GM15510 (cell line): Measurements from ENCODE around the gene TTLL12.

Experiments
- POLR2A ChIP-seq: IDR thresholded peaks from 3 replicates; pipeline ENCODE4 v1.6.1; 2011; ENCODE audit warnings: borderline replicate concordance; ENCODE audit not compliant: insufficient read length; ENCODE audit errors: extremely low read depth

Gene TTLL12

DNA sequence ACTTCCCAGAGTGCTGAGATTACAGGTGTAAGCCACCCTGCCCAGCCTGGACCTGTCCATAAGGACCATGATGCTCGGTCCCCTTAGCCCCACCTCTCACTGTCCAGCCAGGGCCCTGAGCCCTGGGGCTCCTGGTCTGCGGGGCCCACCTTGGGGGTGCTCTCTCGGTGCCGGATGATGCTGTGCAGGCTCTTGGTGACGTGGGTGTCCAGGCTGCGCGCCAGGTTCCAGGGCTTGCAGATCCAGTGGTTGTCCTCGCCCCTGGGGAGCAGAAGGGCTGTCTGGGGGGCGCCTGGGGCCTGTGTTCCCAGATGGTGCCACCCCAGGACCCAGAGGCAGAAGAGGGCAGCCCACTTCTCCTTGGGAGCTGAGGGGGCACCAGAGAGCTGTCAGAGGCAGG lies 13.4 kb downstream of the TTLL12 start:
- no peak for TF ChIP-seq POLR2A

DNA sequence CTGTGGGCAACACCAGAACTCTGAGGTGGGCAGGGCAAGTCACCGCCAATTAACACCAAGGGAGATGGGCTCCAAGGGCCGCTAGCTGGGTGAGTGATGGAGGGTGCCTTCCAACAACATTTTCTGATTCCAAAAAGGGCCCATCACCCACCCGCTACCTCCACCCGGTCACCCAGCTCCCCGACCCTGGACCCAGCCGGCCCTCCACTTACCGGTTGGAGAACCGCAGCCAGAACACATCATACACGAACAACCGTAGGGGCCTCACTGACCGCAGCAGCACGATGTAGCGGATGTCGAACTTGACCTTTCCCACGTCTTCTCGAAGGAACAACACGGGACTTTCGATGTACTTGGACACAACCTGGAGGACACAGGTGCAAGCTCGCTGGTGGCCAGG lies 14.7 kb downstream of the TTLL12 start:
- TF ChIP-seq POLR2A = no peak

DNA sequence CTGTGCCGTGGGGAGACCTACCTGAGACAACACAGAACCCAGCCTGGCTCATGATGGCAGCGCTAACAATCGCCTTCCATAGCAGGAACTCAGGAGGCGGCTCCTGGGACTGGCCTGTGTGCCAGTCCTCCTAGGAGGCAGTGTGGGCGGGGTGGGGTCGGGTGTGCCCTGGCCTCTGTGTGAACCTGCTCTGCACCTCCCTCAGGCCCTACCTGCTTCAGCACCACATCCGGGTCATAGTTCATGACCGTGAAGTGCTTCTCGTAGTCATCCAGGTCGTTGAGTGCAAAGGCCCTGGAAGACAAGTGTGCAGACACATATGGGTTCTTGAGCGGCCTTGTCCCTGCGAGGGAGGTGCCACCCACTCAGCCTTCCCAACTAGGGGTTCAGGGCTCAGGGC lies 15.3 kb downstream of the TTLL12 start:
- no peak for TF ChIP-seq POLR2A

DNA sequence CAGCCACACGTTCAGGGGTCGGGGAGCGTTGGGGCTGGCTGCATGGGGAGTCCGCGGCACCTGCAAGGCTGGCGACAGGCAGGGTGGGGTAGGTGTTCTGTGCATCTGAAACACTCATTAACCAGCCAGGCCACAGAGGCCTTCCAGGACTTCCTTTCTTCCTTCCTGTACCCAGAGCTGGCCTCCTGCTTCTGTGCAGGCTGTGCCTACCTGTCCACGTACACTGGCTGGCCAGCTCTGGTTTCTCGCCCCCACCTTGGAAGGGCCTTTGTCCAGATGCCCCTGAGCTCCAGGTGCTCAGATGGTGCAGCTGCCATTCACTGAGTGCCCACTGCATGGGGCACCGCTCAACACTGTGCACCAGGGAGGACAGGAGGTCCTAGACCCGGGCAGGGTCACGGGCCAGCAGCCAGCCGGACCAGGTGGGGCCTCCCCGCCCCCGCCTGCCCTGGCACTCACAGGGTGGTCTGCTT lies 15.9 kb downstream of the TTLL12 start:
- no peak for TF ChIP-seq POLR2A

DNA sequence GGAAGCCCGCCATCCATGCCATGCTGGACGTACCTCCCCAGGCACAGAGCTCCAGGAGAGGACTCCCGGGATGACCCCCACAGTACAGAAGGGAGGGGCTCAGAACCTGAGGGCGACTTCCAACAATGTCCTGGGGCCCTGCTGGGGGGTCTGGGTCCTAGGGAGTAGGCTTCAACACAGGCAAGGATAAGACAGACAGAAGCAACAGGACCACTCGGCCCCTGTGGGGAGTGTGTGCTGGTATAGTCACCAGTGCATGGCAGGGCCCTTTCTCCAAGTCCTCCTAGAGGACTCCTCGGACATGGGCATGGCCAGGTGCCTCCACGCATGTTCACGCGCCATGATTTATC lies 16.8 kb downstream of the TTLL12 start:
- no peak for TF ChIP-seq POLR2A

DNA sequence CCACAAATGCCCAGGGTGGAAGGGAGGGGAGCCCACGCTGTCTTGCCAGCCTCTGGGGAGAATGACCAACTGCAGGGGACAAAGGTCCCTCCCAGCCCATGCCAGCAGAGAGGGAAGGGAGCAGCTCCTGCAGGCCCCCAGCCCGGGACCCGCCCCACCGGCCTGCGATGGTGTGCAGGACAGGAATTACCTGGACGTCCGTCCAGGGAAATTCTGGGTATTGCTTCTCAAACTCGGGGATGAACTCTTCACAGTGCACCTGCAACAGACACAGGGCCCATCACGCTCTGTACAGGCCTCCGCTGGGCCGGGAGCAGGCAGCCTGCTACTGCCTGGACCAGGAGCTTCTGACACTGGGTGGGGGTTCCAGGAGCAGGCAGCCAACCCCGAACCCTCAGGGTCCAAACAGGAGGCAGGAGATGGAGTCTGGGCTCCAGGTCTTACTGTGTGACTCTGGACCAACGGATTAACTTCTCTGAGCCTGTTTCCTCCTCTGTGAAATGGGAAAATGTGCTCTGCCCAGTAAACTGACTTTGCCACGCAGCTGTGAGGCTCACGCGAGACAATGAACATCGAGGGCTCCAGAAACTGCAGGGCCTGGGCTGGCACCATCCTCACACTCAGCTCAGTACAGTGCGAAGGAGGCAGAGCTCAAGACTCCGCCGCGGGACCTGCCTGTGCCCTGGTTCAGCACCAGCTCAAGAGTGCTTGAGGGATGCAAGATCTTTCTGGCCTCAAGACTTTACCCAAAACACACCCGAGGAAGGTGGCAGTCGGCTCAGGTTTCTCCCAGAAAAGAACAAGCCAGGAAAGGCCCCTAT lies 17.4 kb downstream of the TTLL12 start:
- no peak for TF ChIP-seq POLR2A

DNA sequence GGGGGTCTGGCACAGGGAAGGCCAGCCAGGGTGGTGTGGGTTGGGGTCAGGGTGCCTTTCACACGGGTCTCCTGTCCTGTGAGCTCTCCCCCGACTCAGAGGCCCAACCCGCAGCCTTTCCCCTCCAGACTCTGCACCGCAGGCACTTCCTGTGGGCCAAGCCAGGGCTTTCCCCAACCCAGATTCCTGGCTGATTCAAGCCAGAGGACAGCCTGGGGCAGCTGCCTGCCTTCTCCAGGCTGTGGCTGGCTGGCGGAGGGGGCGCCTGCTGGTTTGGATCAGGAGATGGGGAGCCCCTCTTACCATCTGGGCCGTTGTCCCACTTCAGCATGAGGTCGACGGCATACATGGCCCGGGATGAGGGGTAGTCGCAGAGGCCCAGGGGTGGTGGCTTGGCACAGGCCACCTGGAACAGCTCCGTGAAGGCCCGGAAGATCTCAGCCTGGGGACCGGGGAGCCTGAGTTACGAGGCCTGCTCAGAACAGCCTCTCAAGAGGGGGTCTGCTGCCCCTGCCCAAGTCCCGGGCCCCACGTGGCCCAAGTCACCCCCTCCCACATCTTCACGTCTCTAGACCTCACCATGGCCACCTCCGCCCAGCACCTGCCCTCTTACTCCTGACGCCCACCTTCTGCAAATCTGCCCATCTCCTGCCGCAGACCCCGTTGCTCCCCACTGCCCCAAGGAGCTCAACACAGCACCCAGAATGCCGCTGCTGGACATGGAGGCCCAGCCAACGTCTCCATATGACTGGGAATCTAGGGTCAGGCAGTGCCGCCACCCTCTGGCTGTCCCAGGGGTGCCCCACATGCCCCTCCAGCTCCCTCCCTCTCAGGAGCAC lies 18.2 kb downstream of the TTLL12 start:
- TF ChIP-seq POLR2A = no peak

DNA sequence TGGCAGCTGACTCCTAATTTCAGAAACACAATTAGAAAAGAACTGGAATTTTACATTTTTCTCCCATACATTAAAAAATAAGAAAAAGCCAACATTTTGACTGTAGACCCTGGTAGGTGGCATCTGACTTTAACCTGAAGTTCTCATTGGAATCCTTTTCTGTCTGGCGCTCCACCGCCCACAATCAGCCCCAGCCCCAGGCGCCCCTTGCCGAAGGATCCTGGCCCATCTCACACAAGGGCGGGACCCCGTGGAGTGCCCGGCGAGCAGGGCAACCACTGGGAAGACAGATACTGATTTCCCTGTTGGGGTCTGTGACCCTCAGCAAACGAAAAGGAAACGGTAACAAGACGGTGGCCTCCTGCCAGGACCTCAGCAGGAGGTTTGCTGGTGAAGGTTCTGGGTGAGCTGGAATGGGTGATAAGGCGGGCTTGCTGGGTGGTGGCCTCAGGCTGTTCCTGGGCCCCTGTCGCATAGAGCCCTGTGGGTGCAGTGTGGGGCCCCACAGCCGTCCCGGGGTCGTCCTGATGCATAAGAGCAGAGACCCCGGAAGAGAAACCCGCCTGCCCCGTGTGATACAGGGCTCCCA lies 19.8 kb downstream of the TTLL12 start:
- TF ChIP-seq POLR2A = no peak

DNA sequence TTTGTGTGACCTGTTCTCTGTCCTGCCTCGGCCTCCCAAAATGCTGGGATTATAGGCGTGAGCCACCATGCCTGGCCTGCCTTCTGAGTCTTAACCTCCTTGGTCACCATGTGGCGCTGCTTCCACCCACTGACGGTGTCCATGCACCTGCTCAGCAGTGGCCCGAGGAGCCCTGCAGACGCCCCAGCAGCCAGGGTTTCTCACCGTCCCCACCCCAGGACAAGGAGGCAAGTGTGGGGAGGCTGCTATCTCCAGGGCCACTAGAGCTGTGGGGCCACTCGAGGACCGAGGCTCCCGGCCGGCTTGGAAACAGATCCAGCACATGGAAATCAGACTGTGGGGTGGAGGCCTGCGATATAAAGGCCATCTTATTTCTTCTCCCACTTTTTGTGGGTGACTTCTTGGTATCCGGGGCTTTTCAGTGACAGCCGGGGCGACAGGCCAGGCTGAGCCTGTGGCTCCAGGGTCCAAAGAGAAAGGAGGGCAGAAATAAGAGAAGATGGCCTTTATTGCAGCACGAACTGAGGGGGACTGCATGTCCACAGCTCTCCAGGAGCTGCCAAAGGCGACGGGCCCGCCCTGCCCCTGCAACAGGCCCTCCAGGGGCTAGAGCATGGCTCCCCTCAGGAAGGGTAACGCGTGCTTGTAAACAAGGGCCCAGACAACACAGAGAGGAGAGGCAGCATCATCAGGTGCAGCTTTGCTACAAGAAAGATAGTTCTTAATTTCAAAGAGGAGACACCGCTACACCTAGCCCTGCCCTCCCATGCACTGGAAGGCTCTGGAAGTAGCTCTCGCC lies 20.6 kb downstream of the TTLL12 start:
- TF ChIP-seq POLR2A = no peak

DNA sequence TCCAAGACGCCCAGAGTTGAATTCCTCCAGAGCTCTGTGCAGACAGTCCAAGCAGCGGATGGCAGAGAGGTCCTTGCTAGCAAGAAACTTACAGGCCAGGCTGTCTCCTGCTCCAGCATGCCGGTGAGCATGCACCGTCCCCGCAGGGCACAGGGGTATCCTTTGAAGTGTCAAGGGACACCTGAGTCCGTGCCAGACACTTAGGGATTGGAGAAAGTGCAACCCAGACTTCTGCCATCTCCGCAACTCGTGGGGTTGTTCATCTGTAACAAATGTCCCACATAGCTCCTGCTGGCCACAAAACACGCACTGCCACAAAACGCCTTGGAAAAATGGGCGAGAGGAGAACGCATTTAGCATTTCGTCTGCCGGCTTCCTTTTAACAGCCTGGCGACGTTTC lies 22.3 kb downstream of the TTLL12 start:
- no peak for TF ChIP-seq POLR2A

DNA sequence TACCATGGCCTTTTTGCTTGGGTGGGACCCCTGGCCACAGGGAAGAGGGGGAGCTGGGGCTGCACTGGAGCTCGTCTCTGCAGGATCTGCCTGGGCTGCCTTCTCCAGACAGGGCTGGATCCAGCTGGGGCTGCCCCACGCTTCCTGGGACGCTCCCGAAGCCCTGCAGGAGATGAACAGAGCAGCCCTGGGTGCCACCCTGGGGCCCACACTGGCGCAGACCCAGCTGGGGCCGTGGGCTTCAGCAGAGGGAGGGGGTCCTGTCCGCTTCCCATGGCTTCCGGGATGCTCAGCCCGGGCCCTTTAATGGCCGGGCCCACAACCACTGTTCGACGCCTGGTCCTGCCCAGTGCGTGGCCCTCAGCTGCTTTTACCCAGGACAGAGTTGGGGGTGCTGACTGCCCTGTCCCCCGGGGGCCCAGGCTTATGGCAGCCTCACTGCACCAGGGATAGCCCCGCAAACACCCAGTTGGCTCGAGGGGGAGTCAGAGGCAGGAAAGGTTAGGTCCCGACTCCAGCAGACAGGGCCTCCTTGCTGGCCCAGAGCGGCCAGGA lies 23.6 kb downstream of the TTLL12 start:
- TF ChIP-seq POLR2A = no peak

DNA sequence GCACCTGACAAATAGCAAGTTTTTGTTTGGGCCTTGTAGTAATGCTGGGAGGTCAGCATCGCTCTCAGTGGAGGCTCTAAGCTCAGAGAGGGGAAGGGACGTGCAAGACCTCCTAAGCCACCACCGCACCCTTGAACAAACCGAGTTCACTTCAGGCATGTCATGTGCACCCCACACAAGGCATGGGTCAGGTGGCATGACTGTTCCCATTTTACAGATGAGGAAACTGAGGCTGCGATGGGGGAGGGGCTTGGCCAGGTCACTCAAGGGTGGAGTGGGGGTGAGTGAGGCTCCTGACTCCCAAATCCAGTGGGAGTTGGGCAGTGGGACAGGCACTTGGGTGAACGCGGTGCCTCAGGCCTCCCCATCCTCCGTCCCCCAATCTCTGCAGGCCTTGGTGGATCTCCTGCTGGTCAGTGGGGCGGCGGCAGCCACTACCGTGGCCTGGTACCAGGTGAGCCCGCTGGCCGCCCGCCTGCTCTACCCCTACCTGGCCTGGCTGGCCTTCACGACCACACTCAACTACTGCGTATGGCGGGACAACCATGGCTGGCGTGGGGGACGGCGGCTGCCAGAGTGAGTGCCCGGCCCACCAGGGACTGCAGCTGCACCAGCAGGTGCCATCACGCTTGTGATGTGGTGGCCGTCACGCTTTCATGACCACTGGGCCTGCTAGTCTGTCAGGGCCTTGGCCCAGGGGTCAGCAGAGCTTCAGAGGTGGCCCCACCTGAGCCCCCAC lies 24.4 kb downstream of the TTLL12 start:
- TF ChIP-seq POLR2A = no peak

DNA sequence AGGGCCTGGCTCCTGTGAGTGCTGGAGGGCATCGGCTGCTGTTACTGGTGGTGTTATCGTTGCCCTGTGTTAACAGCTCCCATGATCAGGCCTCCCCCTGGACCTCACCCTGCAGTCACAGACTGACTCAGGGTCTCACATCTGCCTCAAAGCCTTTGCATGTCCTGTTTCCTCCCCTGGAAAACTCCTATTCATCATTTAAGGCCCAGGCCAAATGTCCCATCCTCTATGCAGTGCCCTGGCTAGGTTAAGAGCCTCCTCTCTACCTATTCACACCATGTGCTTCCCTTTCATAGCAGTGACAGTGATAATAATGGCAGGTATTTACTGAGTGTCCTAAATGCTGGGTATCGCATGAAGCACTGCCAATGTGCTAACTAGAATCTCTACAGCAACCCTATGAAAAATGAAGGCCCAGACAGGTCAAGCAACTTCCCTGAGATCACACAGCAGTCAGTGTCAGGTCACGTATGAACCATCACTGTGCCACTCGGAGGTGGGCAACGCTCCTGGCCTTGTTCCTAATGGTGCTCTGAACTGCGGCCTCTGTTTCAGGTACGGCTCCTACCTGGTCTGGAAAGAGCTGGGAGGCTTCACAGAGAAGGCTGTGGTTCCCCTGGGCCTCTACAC lies 26.3 kb downstream of the TTLL12 start:
- TF ChIP-seq POLR2A = no peak
